ENCODE measurements around the gene ZFP36L1.

GRCh38 chr14:68757618-68758081, 35.2 kb downstream of the ZFP36L1 start:
- TF ChIP-seq CTCF (IDR thresholded peaks at IDR 0.05): no peak
- TF ChIP-seq ZFX (IDR thresholded peaks at IDR 0.05; ENCODE audit: borderline replicate concordance): no peak
